Stimulated activated effector memory CD8-positive, alpha-beta T cell treated with anti-CD3 and anti-CD28 coated beads, Interleukin-12 subunit alpha, Interleukin-12 subunit beta, amount 100 ng/mL, for 72 hours (primary cell): ENCODE data around the gene ULK4.
"Not testable (repeated sequence)": the region's sequence is repeated elsewhere in the genome, so short reads cannot be mapped to it uniquely, and the experiment has no call there.

Experiments used
- ATAC-seq: fragments of 150-1000 bp; cut with Tn5 transposase; 2 replicates; pipeline ENCODE4 v1.10.0; 2021
- DNase-seq, 2 donors: peaks; one replicate each; pipeline ENCODE4 v3.0.0; 2021 to 2022; ENCODE audit warnings: low spot score in 2 of 2
- H3K27ac Mint-ChIP-seq: one replicate; pipeline ENCODE4 v1.8.0; 2022; ENCODE audit warnings: mild to moderate bottlenecking, mixed read lengths
- H3K36me3 Mint-ChIP-seq: one replicate; pipeline ENCODE4 v1.8.0; 2022; ENCODE audit warnings: mild to moderate bottlenecking, mixed read lengths
- H3K4me1 Mint-ChIP-seq: one replicate; pipeline ENCODE4 v1.8.0; 2022; ENCODE audit warnings: mixed read lengths
- H3K4me3 Mint-ChIP-seq: one replicate; pipeline ENCODE4 v1.8.0; 2022; ENCODE audit warnings: mild to moderate bottlenecking, mixed read lengths
- H3K9me3 Mint-ChIP-seq: one replicate; pipeline ENCODE4 v1.8.0; 2022; ENCODE audit warnings: mixed read lengths

ULK4 gene

GRCh38 chr3:41490360-41490759, 471.5 kb downstream of the ULK4 start:
- no peak overlapping the region for H3K27ac Mint-ChIP-seq
- no peak overlapping the region for H3K4me3 Mint-ChIP-seq
- ATAC-seq (no peak), DNase-seq (no peak)
- no peaks in the 10 kb centered on the region for H3K4me1 Mint-ChIP-seq
- no peaks in the 10 kb centered on the region for H3K9me3 Mint-ChIP-seq
- no peaks in the 10 kb centered on the region for H3K36me3 Mint-ChIP-seq

- H3K9me3 Mint-ChIP-seq: peaks cover 4% of the 10 kb centered on the region
- no peaks in the 10 kb centered on the region for H3K4me1 Mint-ChIP-seq
- no peak for ATAC-seq
- H3K36me3 Mint-ChIP-seq: no peaks in the 10 kb centered on the region
- no peak overlapping the region for H3K4me3 Mint-ChIP-seq
- no peak for DNase-seq
- H3K27ac Mint-ChIP-seq: no peak overlapping the region
Measured at GRCh38 chr3:41489231-41489630, 472.7 kb downstream of the ULK4 start.

- Mint-ChIP-seq H3K4me3 (no peak overlapping the region), H3K4me1 (no peaks in the 10 kb centered on the region), H3K9me3 (peaks cover 4% of the 10 kb centered on the region), H3K36me3 (no peaks in the 10 kb centered on the region), H3K27ac (no peak overlapping the region)
- no peak for ATAC-seq
- DNase-seq: no peak
Measured at GRCh38 chr3:41488501-41488900, 473.4 kb downstream of the ULK4 start.

GRCh38 chr3:41485484-41485883, 476.4 kb downstream of the ULK4 start:
- no peak for ATAC-seq
- Mint-ChIP-seq H3K4me3 (no peak overlapping the region), H3K4me1 (no peaks in the 10 kb centered on the region), H3K27ac (no peak overlapping the region), H3K36me3 (no peaks in the 10 kb centered on the region), H3K9me3 (peaks cover 7% of the 10 kb centered on the region)
- DNase-seq: no peak

- H3K36me3 Mint-ChIP-seq: no peaks in the 10 kb centered on the region
- H3K4me3 Mint-ChIP-seq: no peak overlapping the region
- peaks cover 10% of the 10 kb centered on the region for H3K9me3 Mint-ChIP-seq
- H3K27ac Mint-ChIP-seq: no peak overlapping the region
- ATAC-seq (no peak), DNase-seq (no peak)
- H3K4me1 Mint-ChIP-seq: no peaks in the 10 kb centered on the region
Measured at GRCh38 chr3:41482134-41482533, 479.8 kb downstream of the ULK4 start.

- Mint-ChIP-seq H3K36me3 (no peaks in the 10 kb centered on the region), H3K9me3 (peaks cover 20% of the 10 kb centered on the region), H3K4me3 (no peak overlapping the region), H3K27ac (no peak overlapping the region), H3K4me1 (no peaks in the 10 kb centered on the region)
- DNase-seq (no peak), ATAC-seq (no peak)
Measured at GRCh38 chr3:41478278-41478677, 483.6 kb downstream of the ULK4 start.

- H3K9me3 Mint-ChIP-seq: peaks cover 20% of the 10 kb centered on the region
- H3K4me1 Mint-ChIP-seq: no peaks in the 10 kb centered on the region
- H3K27ac Mint-ChIP-seq: no peak overlapping the region
- no peaks in the 10 kb centered on the region for H3K36me3 Mint-ChIP-seq
- ATAC-seq (no peak), DNase-seq (no peak)
- no peak overlapping the region for H3K4me3 Mint-ChIP-seq
Measured at GRCh38 chr3:41477399-41478014, 484.4 kb downstream of the ULK4 start.

- H3K27ac Mint-ChIP-seq: no peak overlapping the region
- no peaks in the 10 kb centered on the region for H3K36me3 Mint-ChIP-seq
- H3K9me3 Mint-ChIP-seq: peaks cover 34% of the 10 kb centered on the region
- H3K4me1 Mint-ChIP-seq: no peaks in the 10 kb centered on the region
- no peak overlapping the region for H3K4me3 Mint-ChIP-seq
- ATAC-seq (no peak), DNase-seq (no peak)
Measured at GRCh38 chr3:41469083-41469482, 492.8 kb downstream of the ULK4 start.

GRCh38 chr3:41467481-41467880, 494.4 kb downstream of the ULK4 start:
- no peak for DNase-seq
- no peak overlapping the region for H3K27ac Mint-ChIP-seq
- ATAC-seq: no peak
- H3K4me3 Mint-ChIP-seq: no peak overlapping the region
- no peaks in the 10 kb centered on the region for H3K4me1 Mint-ChIP-seq
- peaks cover 30% of the 10 kb centered on the region for H3K9me3 Mint-ChIP-seq
- H3K36me3 Mint-ChIP-seq: no peaks in the 10 kb centered on the region

- Mint-ChIP-seq H3K4me3 (no peak overlapping the region), H3K9me3 (peaks cover 11% of the 10 kb centered on the region), H3K27ac (no peak overlapping the region), H3K36me3 (no peaks in the 10 kb centered on the region), H3K4me1 (no peaks in the 10 kb centered on the region)
- DNase-seq (no peak), ATAC-seq (no peak)
Measured at GRCh38 chr3:41464858-41465257, 497.0 kb downstream of the ULK4 start.

- ATAC-seq (no peak), DNase-seq (no peak)
- Mint-ChIP-seq H3K36me3 (no peaks in the 10 kb centered on the region), H3K9me3 (peaks cover 7% of the 10 kb centered on the region), H3K4me1 (no peaks in the 10 kb centered on the region), H3K27ac (no peak overlapping the region), H3K4me3 (no peak overlapping the region)
Measured at GRCh38 chr3:41464401-41464800, 497.5 kb downstream of the ULK4 start.

- H3K36me3 Mint-ChIP-seq: no peaks in the 10 kb centered on the region
- H3K27ac Mint-ChIP-seq: no peak overlapping the region
- DNase-seq (no peak), ATAC-seq (no peak)
- no peaks in the 10 kb centered on the region for H3K4me1 Mint-ChIP-seq
- H3K4me3 Mint-ChIP-seq: no peak overlapping the region
- no peaks in the 10 kb centered on the region for H3K9me3 Mint-ChIP-seq
Measured at GRCh38 chr3:41462103-41462691, 499.7 kb downstream of the ULK4 start.

- no peak for DNase-seq
- H3K36me3 Mint-ChIP-seq: no peaks in the 10 kb centered on the region
- H3K9me3 Mint-ChIP-seq: no peaks in the 10 kb centered on the region
- H3K4me1 Mint-ChIP-seq: no peaks in the 10 kb centered on the region
- ATAC-seq: no peak
- no peak overlapping the region for H3K27ac Mint-ChIP-seq
- H3K4me3 Mint-ChIP-seq: no peak overlapping the region
Measured at GRCh38 chr3:41460736-41461135, 501.2 kb downstream of the ULK4 start.

GRCh38 chr3:41457176-41457575, 504.7 kb downstream of the ULK4 start:
- no peaks in the 10 kb centered on the region for H3K4me1 Mint-ChIP-seq
- no peaks in the 10 kb centered on the region for H3K9me3 Mint-ChIP-seq
- no peak overlapping the region for H3K27ac Mint-ChIP-seq
- H3K36me3 Mint-ChIP-seq: peaks cover 6% of the 10 kb centered on the region
- ATAC-seq: no peak
- no peak overlapping the region for H3K4me3 Mint-ChIP-seq
- DNase-seq: no peak

GRCh38 chr3:41456162-41456561, 505.7 kb downstream of the ULK4 start:
- H3K27ac Mint-ChIP-seq: no peak overlapping the region
- ATAC-seq (no peak), DNase-seq (no peak)
- no peaks in the 10 kb centered on the region for H3K4me1 Mint-ChIP-seq
- no peak overlapping the region for H3K4me3 Mint-ChIP-seq
- no peaks in the 10 kb centered on the region for H3K9me3 Mint-ChIP-seq
- peaks cover 6% of the 10 kb centered on the region for H3K36me3 Mint-ChIP-seq

- not testable (repeated sequence) for H3K9me3 Mint-ChIP-seq, H3K4me1 Mint-ChIP-seq, ATAC-seq, H3K27ac Mint-ChIP-seq, H3K36me3 Mint-ChIP-seq, H3K4me3 Mint-ChIP-seq, DNase-seq
Measured at GRCh38 chr3:41453618-41454017, 508.3 kb downstream of the ULK4 start.
